IPS-20b (cell line): ENCODE results near the gene GALNT13.

Experiments used
- H3K27ac ChIP-seq: one replicate; pipeline ENCODE4 v1.5.1; 2013; ENCODE audit warnings: low read length
- H3K27me3 ChIP-seq: 2 replicates; pipeline ENCODE4 v1.6.1; 2013; ENCODE audit warnings: mild to moderate bottlenecking, low read length, inconsistent platforms; ENCODE audit not compliant: insufficient read depth
- H3K36me3 ChIP-seq: 2 replicates; pipeline ENCODE4 v1.6.1; 2013; ENCODE audit warnings: low read depth, mild to moderate bottlenecking, inconsistent platforms, low read length, moderate library complexity; ENCODE audit not compliant: insufficient read depth
- H3K4me1 ChIP-seq: 2 replicates; pipeline ENCODE4 v1.6.1; 2013; ENCODE audit warnings: mild to moderate bottlenecking, control low read depth, inconsistent platforms, low read length, moderate library complexity; ENCODE audit not compliant: insufficient read depth
- H3K4me3 ChIP-seq: 2 replicates; pipeline ENCODE4 v1.5.1; 2013; ENCODE audit warnings: mild to moderate bottlenecking, low read length, inconsistent platforms
- H3K9ac ChIP-seq: 2 replicates; pipeline ENCODE4 v1.6.1; 2013; ENCODE audit warnings: low read depth, mild to moderate bottlenecking, inconsistent platforms, low read length, moderate library complexity
- H3K9me3 ChIP-seq: 2 replicates; pipeline ENCODE4 v1.6.1; 2013; ENCODE audit warnings: mild to moderate bottlenecking, low read depth, low read length, inconsistent platforms; ENCODE audit not compliant: insufficient read depth

GALNT13 gene

GRCh38 chr2:154437104-154437503 lies 565.4 kb downstream of the GALNT13 start:
- Histone ChIP-seq H3K27ac (no peak overlapping the region), H3K9ac (no peak overlapping the region), H3K4me3 (no peak overlapping the region), H3K27me3 (no peaks in the 10 kb centered on the region), H3K9me3 (no peaks in the 10 kb centered on the region), H3K4me1 (no peaks in the 10 kb centered on the region), H3K36me3 (no peaks in the 10 kb centered on the region)

GRCh38 chr2:154439156-154439555 lies 567.4 kb downstream of the GALNT13 start:
- no peak overlapping the region for H3K27ac ChIP-seq
- H3K36me3 ChIP-seq, result no peaks in the 10 kb centered on the region
- H3K9me3 ChIP-seq, result no peaks in the 10 kb centered on the region
- no peak overlapping the region for H3K9ac ChIP-seq
- no peak overlapping the region for H3K4me3 ChIP-seq
- H3K27me3 ChIP-seq, result no peaks in the 10 kb centered on the region
- no peaks in the 10 kb centered on the region for H3K4me1 ChIP-seq

- Histone ChIP-seq H3K27me3 (no peaks in the 10 kb centered on the region), H3K4me1 (no peaks in the 10 kb centered on the region)
These were observed 572.2 kb downstream of the GALNT13 start for GRCh38 chr2:154443919-154444318.

GRCh38 chr2:154446324-154446723 lies 574.6 kb downstream of the GALNT13 start:
- Histone ChIP-seq H3K9ac (no peak overlapping the region), H3K4me3 (no peak overlapping the region), H3K27ac (no peak overlapping the region), H3K9me3 (no peaks in the 10 kb centered on the region), H3K36me3 (no peaks in the 10 kb centered on the region), H3K27me3 (no peaks in the 10 kb centered on the region), H3K4me1 (no peaks in the 10 kb centered on the region)

More at GRCh38 chr2:154443919-154444318, 572.2 kb downstream of the GALNT13 start:
- H3K9me3 ChIP-seq, result no peaks in the 10 kb centered on the region
- no peak overlapping the region for H3K9ac ChIP-seq
- H3K36me3 ChIP-seq, result no peaks in the 10 kb centered on the region
- H3K4me3 ChIP-seq, result no peak overlapping the region
- H3K27ac ChIP-seq, result no peak overlapping the region

- Histone ChIP-seq H3K27ac (no peak overlapping the region), H3K4me1 (no peaks in the 10 kb centered on the region), H3K27me3 (no peaks in the 10 kb centered on the region), H3K9me3 (no peaks in the 10 kb centered on the region), H3K36me3 (no peaks in the 10 kb centered on the region), H3K4me3 (no peak overlapping the region), H3K9ac (no peak overlapping the region)
These were observed 576.2 kb downstream of the GALNT13 start for GRCh38 chr2:154447727-154448418.

GRCh38 chr2:154449951-154450658 lies 578.4 kb downstream of the GALNT13 start:
- H3K4me1 ChIP-seq, result no peaks in the 10 kb centered on the region
- no peaks in the 10 kb centered on the region for H3K9me3 ChIP-seq
- H3K9ac ChIP-seq, result no peak overlapping the region
- no peaks in the 10 kb centered on the region for H3K27me3 ChIP-seq
- no peak overlapping the region for H3K4me3 ChIP-seq
- no peak overlapping the region for H3K27ac ChIP-seq
- no peaks in the 10 kb centered on the region for H3K36me3 ChIP-seq

- H3K9me3 ChIP-seq, result no peaks in the 10 kb centered on the region
- H3K36me3 ChIP-seq, result no peaks in the 10 kb centered on the region
- H3K27ac ChIP-seq, result no peak overlapping the region
- no peak overlapping the region for H3K4me3 ChIP-seq
- H3K4me1 ChIP-seq, result no peaks in the 10 kb centered on the region
- H3K9ac ChIP-seq, result no peak overlapping the region
- no peaks in the 10 kb centered on the region for H3K27me3 ChIP-seq
These were observed 580.7 kb downstream of the GALNT13 start for GRCh38 chr2:154452471-154452870.

GRCh38 chr2:154452906-154453493 lies 581.3 kb downstream of the GALNT13 start:
- H3K27ac ChIP-seq, result no peak overlapping the region

GRCh38 chr2:154455166-154455565 lies 583.4 kb downstream of the GALNT13 start:
- Histone ChIP-seq H3K36me3 (no peaks in the 10 kb centered on the region), H3K4me1 (no peaks in the 10 kb centered on the region), H3K27me3 (no peaks in the 10 kb centered on the region), H3K27ac (no peak overlapping the region), H3K9me3 (no peaks in the 10 kb centered on the region), H3K4me3 (no peak overlapping the region), H3K9ac (no peak overlapping the region)

More at GRCh38 chr2:154452906-154453493, 581.3 kb downstream of the GALNT13 start:
- Histone ChIP-seq H3K4me3 (no peak overlapping the region), H3K9me3 (no peaks in the 10 kb centered on the region), H3K4me1 (no peaks in the 10 kb centered on the region), H3K27me3 (no peaks in the 10 kb centered on the region), H3K9ac (no peak overlapping the region), H3K36me3 (no peaks in the 10 kb centered on the region)

GRCh38 chr2:154455866-154456265 lies 584.1 kb downstream of the GALNT13 start:
- Histone ChIP-seq H3K4me1 (no peaks in the 10 kb centered on the region), H3K9me3 (no peaks in the 10 kb centered on the region), H3K36me3 (no peaks in the 10 kb centered on the region), H3K9ac (no peak overlapping the region), H3K4me3 (no peak overlapping the region), H3K27ac (no peak overlapping the region), H3K27me3 (no peaks in the 10 kb centered on the region)

GRCh38 chr2:154457286-154457685 lies 585.6 kb downstream of the GALNT13 start:
- no peak overlapping the region for H3K4me3 ChIP-seq
- no peaks in the 10 kb centered on the region for H3K27me3 ChIP-seq
- H3K36me3 ChIP-seq, result no peaks in the 10 kb centered on the region
- no peaks in the 10 kb centered on the region for H3K9me3 ChIP-seq
- no peaks in the 10 kb centered on the region for H3K4me1 ChIP-seq
- no peak overlapping the region for H3K27ac ChIP-seq
- no peak overlapping the region for H3K9ac ChIP-seq

- H3K9ac ChIP-seq, result no peak overlapping the region
- no peaks in the 10 kb centered on the region for H3K36me3 ChIP-seq
- H3K4me3 ChIP-seq, result no peak overlapping the region
- H3K9me3 ChIP-seq, result no peaks in the 10 kb centered on the region
- H3K27me3 ChIP-seq, result no peaks in the 10 kb centered on the region
- no peaks in the 10 kb centered on the region for H3K4me1 ChIP-seq
- H3K27ac ChIP-seq, result no peak overlapping the region
These were observed 587.6 kb downstream of the GALNT13 start for GRCh38 chr2:154459286-154459685.
